ENCODE data around the gene RBM42. TPM values are rescaled to one million over a fixed set of nuclear protein-coding genes. Genes with fewer than 3 reads are reported as not detected.

RBM42 gene
- total RNA-seq, 1 donor from 2014 or later: 70.6 TPM

DNA sequence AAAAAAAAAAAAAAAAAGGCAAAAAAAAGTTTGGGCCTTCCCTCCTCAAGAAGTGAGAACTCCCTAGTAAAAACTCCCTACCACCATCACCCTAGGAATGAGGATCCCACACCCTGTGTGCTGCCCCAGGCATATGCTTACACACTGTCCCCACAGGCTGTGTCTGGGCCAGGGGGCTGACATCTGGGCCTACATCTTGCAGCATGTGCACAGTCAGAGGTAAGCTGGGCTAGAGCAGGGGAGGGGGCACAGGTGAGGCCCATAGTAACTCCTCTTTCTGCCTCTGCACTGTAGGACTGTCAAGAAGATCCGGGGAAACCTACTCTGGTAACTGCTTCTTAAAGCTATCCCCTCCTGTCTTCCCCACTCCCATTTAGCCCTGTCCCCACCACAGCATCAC is 15.3 kb upstream of the RBM42 start:
- Mint-ChIP-seq H3K27me3 (ENCODE audit: low read depth) (no peaks in the 10 kb centered on the region), H3K9me3 (peaks cover 2% of the 10 kb centered on the region), H3K27ac (no peak overlapping the region), H3K4me1 (no peaks in the 10 kb centered on the region), H3K36me3 (peaks cover 4% of the 10 kb centered on the region), H3K4me3 (peak overlapping the region; percentile 83)
- no peak for DNase-seq (ENCODE audit: low spot score in 2 of 2, unreplicated experiment in 2 of 2)
- TF ChIP-seq, protein P1, sequence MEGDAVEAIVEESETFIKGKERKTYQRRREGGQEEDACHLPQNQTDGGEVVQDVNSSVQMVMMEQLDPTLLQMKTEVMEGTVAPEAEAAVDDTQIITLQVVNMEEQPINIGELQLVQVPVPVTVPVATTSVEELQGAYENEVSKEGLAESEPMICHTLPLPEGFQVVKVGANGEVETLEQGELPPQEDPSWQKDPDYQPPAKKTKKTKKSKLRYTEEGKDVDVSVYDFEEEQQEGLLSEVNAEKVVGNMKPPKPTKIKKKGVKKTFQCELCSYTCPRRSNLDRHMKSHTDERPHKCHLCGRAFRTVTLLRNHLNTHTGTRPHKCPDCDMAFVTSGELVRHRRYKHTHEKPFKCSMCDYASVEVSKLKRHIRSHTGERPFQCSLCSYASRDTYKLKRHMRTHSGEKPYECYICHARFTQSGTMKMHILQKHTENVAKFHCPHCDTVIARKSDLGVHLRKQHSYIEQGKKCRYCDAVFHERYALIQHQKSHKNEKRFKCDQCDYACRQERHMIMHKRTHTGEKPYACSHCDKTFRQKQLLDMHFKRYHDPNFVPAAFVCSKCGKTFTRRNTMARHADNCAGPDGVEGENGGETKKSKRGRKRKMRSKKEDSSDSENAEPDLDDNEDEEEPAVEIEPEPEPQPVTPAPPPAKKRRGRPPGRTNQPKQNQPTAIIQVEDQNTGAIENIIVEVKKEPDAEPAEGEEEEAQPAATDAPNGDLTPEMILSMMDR (IDR thresholded peaks at IDR 0.05; ENCODE audit: unreplicated experiment): no peak

GRCh38 chr19:35615036-35615435 is 13.8 kb upstream of the RBM42 start:
- no peak overlapping the region for H3K4me3 Mint-ChIP-seq
- H3K27me3 Mint-ChIP-seq (ENCODE audit: low read depth): no peaks in the 10 kb centered on the region
- H3K36me3 Mint-ChIP-seq: peaks cover 4% of the 10 kb centered on the region
- H3K27ac Mint-ChIP-seq: no peak overlapping the region
- H3K4me1 Mint-ChIP-seq: no peaks in the 10 kb centered on the region
- no peaks in the 10 kb centered on the region for H3K9me3 Mint-ChIP-seq
- DNase-seq (ENCODE audit: low spot score in 2 of 2, unreplicated experiment in 2 of 2): no peak
- TF ChIP-seq, protein P1 (IDR thresholded peaks at IDR 0.05; ENCODE audit: unreplicated experiment): no peak

DNA sequence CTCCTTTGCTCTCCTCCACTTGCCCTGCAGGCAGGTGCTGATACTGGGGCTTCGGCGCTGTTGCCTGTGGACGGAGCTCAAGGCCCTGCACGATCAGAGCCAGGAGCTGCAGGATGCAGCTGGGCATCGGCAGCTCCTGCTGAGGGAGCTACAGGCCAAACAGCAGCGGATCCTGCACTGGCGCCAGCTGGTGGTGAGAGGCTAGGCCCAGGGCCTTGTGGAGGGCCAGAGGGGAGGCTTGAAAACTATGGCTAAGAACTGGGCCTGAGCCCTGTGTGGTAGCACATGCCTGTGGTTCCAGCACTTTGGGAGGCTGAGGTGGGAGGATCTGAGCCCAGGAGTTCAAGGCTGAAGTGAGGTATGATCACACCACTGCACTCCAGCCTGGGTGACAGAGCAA is 10.0 kb upstream of the RBM42 start:
- H3K36me3 Mint-ChIP-seq: peaks cover 7% of the 10 kb centered on the region
- no peak overlapping the region for H3K27ac Mint-ChIP-seq
- H3K4me1 Mint-ChIP-seq: no peaks in the 10 kb centered on the region
- DNase-seq (ENCODE audit: low spot score in 2 of 2, unreplicated experiment in 2 of 2): no peak
- H3K9me3 Mint-ChIP-seq: no peaks in the 10 kb centered on the region
- TF ChIP-seq, protein P1 (IDR thresholded peaks at IDR 0.05; ENCODE audit: unreplicated experiment): no peak
- no peaks in the 10 kb centered on the region for H3K27me3 Mint-ChIP-seq (ENCODE audit: low read depth)
- no peak overlapping the region for H3K4me3 Mint-ChIP-seq

DNA sequence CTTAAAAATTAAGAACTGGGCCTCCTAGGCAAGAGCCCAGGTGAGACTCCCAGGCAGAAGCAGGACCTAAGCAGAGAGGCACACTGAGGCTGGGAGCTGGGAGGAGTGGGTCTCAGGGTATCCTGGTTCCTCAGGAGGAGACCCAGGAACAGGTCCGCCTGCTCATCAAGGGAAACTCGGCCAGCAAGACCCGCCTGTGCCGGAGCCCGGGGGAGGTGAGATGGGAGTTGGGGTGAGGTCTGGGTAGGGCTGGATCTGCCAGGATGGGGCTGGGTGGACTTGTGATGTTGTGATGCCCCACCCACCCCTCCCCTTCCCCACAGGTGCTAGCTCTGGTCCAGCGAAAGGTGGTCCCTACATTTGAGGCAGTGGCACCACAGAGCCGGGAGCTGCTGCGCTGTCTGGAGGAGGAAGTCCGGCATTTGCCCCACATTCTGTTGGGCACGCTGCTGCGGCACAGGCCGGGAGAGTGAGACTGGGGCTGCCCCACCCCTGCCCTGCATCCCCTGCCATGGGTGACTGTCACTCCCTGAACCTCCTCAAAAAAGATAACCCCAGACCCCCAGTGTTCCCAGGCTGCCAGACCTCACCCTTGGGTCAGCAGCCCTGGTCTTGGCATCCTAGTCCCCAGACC is 9.4 kb upstream of the RBM42 start:
- TF ChIP-seq, protein P1 (IDR thresholded peaks at IDR 0.05; ENCODE audit: unreplicated experiment): no peak
- no peaks in the 10 kb centered on the region for H3K27me3 Mint-ChIP-seq (ENCODE audit: low read depth)
- H3K9me3 Mint-ChIP-seq: no peaks in the 10 kb centered on the region
- H3K4me3 Mint-ChIP-seq: no peak overlapping the region
- DNase-seq (ENCODE audit: low spot score in 2 of 2, unreplicated experiment in 2 of 2): no peak
- peaks cover 7% of the 10 kb centered on the region for H3K36me3 Mint-ChIP-seq
- H3K27ac Mint-ChIP-seq: no peak overlapping the region
- H3K4me1 Mint-ChIP-seq: no peaks in the 10 kb centered on the region

DNA sequence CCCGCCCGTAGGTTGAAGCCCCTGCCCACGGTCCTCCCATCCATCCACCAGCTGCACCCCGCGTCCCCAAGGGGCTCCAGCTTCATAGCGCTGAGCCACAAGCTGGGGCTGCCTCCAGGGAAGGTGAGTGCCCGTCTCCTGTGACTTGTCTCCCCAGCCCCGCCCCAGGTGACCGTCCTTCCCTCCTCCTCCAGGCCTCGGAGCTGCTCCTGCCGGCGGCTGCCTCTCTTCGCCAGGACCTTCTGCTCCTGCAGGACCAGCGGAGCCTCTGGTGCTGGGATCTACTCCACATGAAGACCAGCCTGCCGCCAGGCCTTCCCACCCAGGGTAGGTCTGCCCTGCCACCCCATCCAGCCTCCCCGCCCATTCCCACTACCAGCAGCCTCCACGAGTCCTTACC is 8.8 kb upstream of the RBM42 start:
- Mint-ChIP-seq H3K4me3 (no peak overlapping the region), H3K9me3 (no peaks in the 10 kb centered on the region), H3K27ac (no peak overlapping the region), H3K27me3 (ENCODE audit: low read depth) (no peaks in the 10 kb centered on the region), H3K36me3 (peaks cover 7% of the 10 kb centered on the region), H3K4me1 (no peaks in the 10 kb centered on the region)
- TF ChIP-seq, protein P1 (IDR thresholded peaks at IDR 0.05; ENCODE audit: unreplicated experiment): no peak
- no peak for DNase-seq (ENCODE audit: low spot score in 2 of 2, unreplicated experiment in 2 of 2)

DNA sequence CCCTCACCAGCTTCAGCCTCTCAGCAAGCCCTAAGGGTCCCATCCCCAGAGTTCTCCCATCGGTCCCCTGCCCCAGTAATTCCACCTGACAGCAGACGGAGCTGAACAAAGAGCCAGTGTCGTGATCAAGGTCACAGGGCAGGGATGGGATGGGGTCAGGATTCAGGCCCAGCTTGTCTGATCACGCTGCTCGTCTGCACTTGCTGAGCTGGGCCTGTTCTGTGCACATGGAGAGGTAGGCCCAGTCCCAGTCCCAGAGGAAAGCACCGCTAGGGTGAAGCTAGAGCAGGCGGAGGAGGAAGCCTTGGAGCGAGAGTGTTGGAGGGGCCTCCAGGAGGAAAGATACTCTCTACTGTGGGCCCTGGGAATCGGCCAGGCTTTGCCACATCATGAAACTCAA is 7.1 kb upstream of the RBM42 start:
- DNase-seq (ENCODE audit: low spot score in 2 of 2, unreplicated experiment in 2 of 2): no peak
- H3K4me3 Mint-ChIP-seq: no peak overlapping the region
- TF ChIP-seq, protein P1 (IDR thresholded peaks at IDR 0.05; ENCODE audit: unreplicated experiment): no peak
- H3K36me3 Mint-ChIP-seq: peaks cover 2% of the 10 kb centered on the region
- H3K9me3 Mint-ChIP-seq: no peaks in the 10 kb centered on the region
- no peaks in the 10 kb centered on the region for H3K27me3 Mint-ChIP-seq (ENCODE audit: low read depth)
- no peaks in the 10 kb centered on the region for H3K4me1 Mint-ChIP-seq
- H3K27ac Mint-ChIP-seq: no peak overlapping the region
